HAP-1 (cell line): ENCODE measurements around the gene LST1.
"Not testable (repeated sequence)": the region's sequence is repeated elsewhere in the genome, so short reads cannot be mapped to it uniquely, and the experiment has no call there.

ENCODE experiments used
- DNase-seq, 2 experiments: peaks; one replicate each; pipeline ENCODE4 v3.0.0-alpha.2; 2016 to 2020; ENCODE audit warnings: low spot score in 2 of 2
- H3K27me3 ChIP-seq: fragments of 250-450 bp; sonication (Bioruptor Pico); 2 replicates; pipeline ENCODE4 v1.5.1; 2020; ENCODE audit warnings: low read depth, mild to moderate bottlenecking, moderate library complexity
- H3K36me3 ChIP-seq: fragments of 250-450 bp; sonication (Bioruptor Pico); replicated peaks from 2 replicates; pipeline ENCODE4 v1.5.1; 2020; ENCODE audit warnings: mild to moderate bottlenecking
- H3K4me1 ChIP-seq: fragments of 250-450 bp; sonication (Bioruptor Pico); 2 replicates; pipeline ENCODE4 v1.5.1; 2020; ENCODE audit warnings: mild to moderate bottlenecking
- H3K4me3 ChIP-seq: fragments of 250-450 bp; sonication (Bioruptor Pico); 2 replicates; pipeline ENCODE4 v1.5.1; 2020; ENCODE audit warnings: mild to moderate bottlenecking, moderate library complexity
- H3K9me3 ChIP-seq: fragments of 250-450 bp; sonication (Bioruptor Pico); 2 replicates; pipeline ENCODE4 v1.5.1; 2020; ENCODE audit warnings: mild to moderate bottlenecking, moderate library complexity
- in situ Hi-C: fragments of 300-500 bp; cut with MboI; formaldehyde crosslinking; loops from 3 replicates; pipeline ENCODE4 v1.14.3; 2020; ENCODE audit warnings: low sequenced_read_pairs, inconsistent platforms, mixed read lengths

Gene LST1

GRCh38 chr6:31580438-31580740, 5.7 kb upstream of the LST1 start:
- no peak for DNase-seq
- Histone ChIP-seq H3K4me3 (peak overlapping the region; percentile 58), H3K4me1 (peaks cover 9% of the 10 kb centered on the region), H3K9me3 (no peaks in the 10 kb centered on the region), H3K27me3 (no peaks in the 10 kb centered on the region), H3K36me3 (no peaks in the 10 kb centered on the region)
- in situ Hi-C loops = no loop called here

GRCh38 chr6:31580807-31581433, 5.2 kb upstream of the LST1 start:
- Histone ChIP-seq H3K4me3 (peak overlapping the region; percentile 58), H3K27me3 (no peaks in the 10 kb centered on the region), H3K9me3 (no peaks in the 10 kb centered on the region), H3K36me3 (0 out of 2 replicates have a peak, but pooled peaks cover 2% of the 10 kb centered on the region), H3K4me1 (peaks cover 9% of the 10 kb centered on the region)
- DNase-seq = peak; percentile 84 to 94
- in situ Hi-C loops = no loop called here

- H3K27me3 ChIP-seq = no peaks in the 10 kb centered on the region
- peaks cover 9% of the 10 kb centered on the region for H3K4me1 ChIP-seq
- peak overlapping the region; percentile 58 for H3K4me3 ChIP-seq
- H3K9me3 ChIP-seq = no peaks in the 10 kb centered on the region
- DNase-seq = peak in 1 of 2 experiments; percentile 38
- in situ Hi-C loops = no loop called here
- 0 out of 2 replicates have a peak, but pooled peaks cover 2% of the 10 kb centered on the region for H3K36me3 ChIP-seq
Observed at GRCh38 chr6:31581434-31582229, 4.4 kb upstream of the LST1 start.

- peaks cover 9% of the 10 kb centered on the region for H3K4me1 ChIP-seq
- in situ Hi-C loops = no loop called here
- no peak for DNase-seq
- H3K4me3 ChIP-seq = peak within 1 kb of the TSS; percentile 58
- 0 out of 2 replicates have a peak, but pooled peaks cover 2% of the 10 kb centered on the region for H3K36me3 ChIP-seq
- H3K27me3 ChIP-seq = no peaks in the 10 kb centered on the region
- H3K9me3 ChIP-seq = no peaks in the 10 kb centered on the region
Observed at GRCh38 chr6:31582230-31582643, 3.8 kb upstream of the LST1 start, which contains the start of gene LTB. TSS of gene LTB (minus strand) at chr6:31582424. CDS start at chr6:31582417, 7 bp downstream.

GRCh38 chr6:31585491-31585890, 586 bp upstream of the LST1 start:
- in situ Hi-C loops = no loop called here
- H3K27me3 ChIP-seq = no peaks in the 10 kb centered on the region
- no peaks in the 10 kb centered on the region for H3K9me3 ChIP-seq
- no peak overlapping the region for H3K4me3 ChIP-seq
- 0 out of 2 replicates have a peak, but pooled peaks cover 2% of the 10 kb centered on the region for H3K36me3 ChIP-seq
- peak in 1 of 2 experiments; percentile 36 for DNase-seq
- H3K4me1 ChIP-seq = peaks cover 9% of the 10 kb centered on the region

- H3K27me3 ChIP-seq = no peaks in the 10 kb centered on the region
- DNase-seq = no peak
- in situ Hi-C loops = no loop called here
- no peak overlapping the region for H3K4me3 ChIP-seq
- H3K9me3 ChIP-seq = no peaks in the 10 kb centered on the region
- peaks cover 2% of the 10 kb centered on the region; the same call in 1 of the 2 replicates for H3K4me1 ChIP-seq
- H3K36me3 ChIP-seq = 0 out of 2 replicates have a peak, but pooled peaks cover 2% of the 10 kb centered on the region
Observed at GRCh38 chr6:31586599-31587281, 663 bp downstream of the LST1 start.

GRCh38 chr6:31587791-31588777, 2.0 kb downstream of the LST1 start:
- 0 out of 2 replicates have a peak, but pooled peaks cover 2% of the 10 kb centered on the region for H3K36me3 ChIP-seq
- no peaks in the 10 kb centered on the region for H3K4me1 ChIP-seq
- H3K27me3 ChIP-seq = no peaks in the 10 kb centered on the region
- no peak overlapping the region for H3K4me3 ChIP-seq
- in situ Hi-C loops = no loop called here
- no peak for DNase-seq
- no peaks in the 10 kb centered on the region for H3K9me3 ChIP-seq

- in situ Hi-C loops = no loop called here
- no peak for DNase-seq
- Histone ChIP-seq H3K4me1 (no peaks in the 10 kb centered on the region), H3K9me3 (no peaks in the 10 kb centered on the region), H3K4me3 (no peak overlapping the region), H3K36me3 (0 out of 2 replicates have a peak, but pooled peaks cover 2% of the 10 kb centered on the region), H3K27me3 (no peaks in the 10 kb centered on the region)
Observed at GRCh38 chr6:31588871-31589650, 3.0 kb downstream of the LST1 start.

- H3K9me3 ChIP-seq, H3K4me3 ChIP-seq, DNase-seq, H3K4me1 ChIP-seq, H3K27me3 ChIP-seq, H3K36me3 ChIP-seq: not testable (repeated sequence)
- in situ Hi-C loops = loop anchor here (5.0 kb wide), 1 partner anchor 43 kb away; the partner anchor contains the start of genes ATP6V1G2 and NFKBIL1
Observed at GRCh38 chr6:31590691-31591090, 4.6 kb downstream of the LST1 start.

GRCh38 chr6:31592396-31592771, 6.3 kb downstream of the LST1 start:
- in situ Hi-C loops = loop anchor here (5.0 kb wide), 1 partner anchor 45 kb away; the partner anchor contains the start of genes ATP6V1G2 and NFKBIL1
- Histone ChIP-seq H3K4me1 (no peaks in the 10 kb centered on the region), H3K36me3 (no peaks in the 10 kb centered on the region), H3K9me3 (no peaks in the 10 kb centered on the region), H3K4me3 (no peak overlapping the region), H3K27me3 (no peaks in the 10 kb centered on the region)
- no peak for DNase-seq

GRCh38 chr6:31597006-31597405, 10.9 kb downstream of the LST1 start:
- Histone ChIP-seq H3K4me3 (no peak overlapping the region), H3K27me3 (no peaks in the 10 kb centered on the region), H3K4me1 (no peaks in the 10 kb centered on the region), H3K36me3 (no peaks in the 10 kb centered on the region), H3K9me3 (no peaks in the 10 kb centered on the region)
- DNase-seq = peak; percentile 50 to 58
- in situ Hi-C loops = no loop called here

- peaks cover 10% of the 10 kb centered on the region for H3K4me1 ChIP-seq
- no peaks in the 10 kb centered on the region; the same call in 1 of the 2 replicates for H3K36me3 ChIP-seq
- DNase-seq = no peak
- H3K9me3 ChIP-seq = no peaks in the 10 kb centered on the region
- H3K27me3 ChIP-seq = no peaks in the 10 kb centered on the region
- in situ Hi-C loops = no loop called here
- H3K4me3 ChIP-seq = no peak overlapping the region
Observed at GRCh38 chr6:31607317-31607716, 21.2 kb downstream of the LST1 start.
